ENCODE data around the gene ALKBH4. TPM values are rescaled to one million over a fixed set of nuclear protein-coding genes. Genes with fewer than 3 reads are reported as not detected.

Gene ALKBH4
- total and polyA plus RNA-seq, 2 of the 4 experiments (the other 2 are of a cell fraction) = 6.1 to 7.4 TPM

- intact Hi-C loops (cut with micrococcal nuclease) = no loop called here
- peak overlapping the region; percentile 87 for H2AK9ac ChIP-seq (replicated peaks; ENCODE audit: low read depth, low read length, poor library complexity)
- POLR2A ChIA-PET (ENCODE audit: unreplicated experiment) = no interaction called here
- H3K4me1 ChIP-seq (ENCODE audit: control insufficient read depth, insufficient read depth, low read length) = peaks cover 4% of the 10 kb centered on the region; the same call in 1 of the 2 replicates
- peak overlapping the region; percentile 80 for H3K4me2 ChIP-seq (ENCODE audit: low read depth, low read length)
- H3K18ac ChIP-seq (ENCODE audit: low read depth, low read length) = peak overlapping the region; percentile 88
- 0 out of 2 replicates have a peak overlapping the region, but pooled peaks have one; percentile 61 for H3K14ac ChIP-seq (replicated peaks; ENCODE audit: low read depth, low read length)
- in situ Hi-C loops (cut with MboI; ENCODE audit: low sequenced_read_pairs) = no loop called here
- H3K27ac ChIP-seq (ENCODE audit: insufficient read depth, low read length) = peak overlapping the region; percentile 64
- H3K4me3 ChIP-seq (ENCODE audit: insufficient read depth, low read depth, low read length) = peak overlapping the region; percentile 85
- no TSS peak for BruUV-seq (replicated peaks)
- peak overlapping the region; percentile 81 to 93; a peak in 3 of 4 replicates for H4K8ac ChIP-seq (ENCODE audit: low read depth in 2 of 2, low read length in 2 of 2)
- peak overlapping the region; percentile 93 for H2AFZ ChIP-seq (replicated peaks; ENCODE audit: low read length, poor library complexity)
- dilution Hi-C loops (cut with HindIII; ENCODE audit: low sequenced_read_pairs, unreplicated experiment) = no loop called here
- H3K23ac ChIP-seq (ENCODE audit: low read depth, low read length) = peak overlapping the region; percentile 52; the same call in 1 of the 2 replicates
- H3K56ac ChIP-seq (ENCODE audit: extremely low read depth, insufficient read depth, low read length) = no peak overlapping the region
- peak overlapping the region; percentile 83; the same call in 1 of the 2 replicates for H2AK5ac ChIP-seq (ENCODE audit: low read depth, low read length)
- CTCF ChIA-PET = no interaction called here
- peak overlapping the region; percentile 92 for H4K5ac ChIP-seq (ENCODE audit: low read depth, low read length)
- H4K20me1 ChIP-seq (ENCODE audit: insufficient read depth, low read length) = no peaks in the 10 kb centered on the region
- H2BK15ac ChIP-seq (ENCODE audit: low read depth, low read length) = no peak overlapping the region; the same call in 2 of the 3 replicates
- H2BK120ac ChIP-seq (ENCODE audit: low read depth, low read length) = peak overlapping the region; percentile 61; the same call in 1 of the 2 replicates
- ATAC-seq (ENCODE audit: low read depth) (peak; percentile 12), DNase-seq (no peak)
- WGBS, 2 experiments (ENCODE audit: extremely low coverage in 2 of 2, insufficient read length in 1 of 2) = 47% methylated on average over 7 of the region's 27 CpGs; no CpG with 5 or more reads in 1 of the 2 experiments
- 0 out of 2 replicates have a peak overlapping the region, but pooled peaks have one; percentile 14 for H2BK20ac ChIP-seq (ENCODE audit: low read depth, low read length)
- H3K36me3 ChIP-seq (ENCODE audit: control insufficient read depth, insufficient read depth, low read length) = peaks cover 4% of the 10 kb centered on the region
- H3K4ac ChIP-seq (ENCODE audit: low read depth, low read length) = peak overlapping the region; percentile 87
- H4K91ac ChIP-seq (ENCODE audit: insufficient read depth, low read depth, low read length) = peak overlapping the region; percentile 49
- peak overlapping the region; percentile 28 for H2BK5ac ChIP-seq (ENCODE audit: low read depth, low read length, poor library complexity, severe bottlenecking)
- peak overlapping the region; percentile 73 for H3K9ac ChIP-seq (ENCODE audit: low read depth, low read length)
- H3K9me1 ChIP-seq (ENCODE audit: insufficient read depth, low read length) = peaks cover 6% of the 10 kb centered on the region
- H3K9me3 ChIP-seq (ENCODE audit: control insufficient read depth, insufficient read depth, low read length) = no peaks in the 10 kb centered on the region
- no peaks in the 10 kb centered on the region for H3K27me3 ChIP-seq (ENCODE audit: control insufficient read depth, insufficient read depth, low read length)
- peaks cover 6 to 30% of the 10 kb centered on the region in 2 experiments; a peak in 3 of 4 replicates for H3K79me1 ChIP-seq (ENCODE audit: low read depth in 1 of 2, low read length in 2 of 2)
- TF ChIP-seq MAZ (IDR thresholded peaks at IDR 0.05; ENCODE audit: borderline replicate concordance, low read depth, low read length) (no peak), RCOR1 (IDR thresholded peaks at IDR 0.05; ENCODE audit: insufficient replicate concordance, low read length) (no peak), RFX5 (IDR thresholded peaks at IDR 0.05; ENCODE audit: low read depth, low read length) (no peak), MXI1 (IDR thresholded peaks at IDR 0.05; ENCODE audit: borderline replicate concordance, low read depth, low read length) (no peak), CHD1 (IDR thresholded peaks at IDR 0.05; ENCODE audit: low read depth, low read length) (no peak), BHLHE40 (IDR thresholded peaks at IDR 0.05; ENCODE audit: low read depth, low read length) (no peak), SMC3 (IDR thresholded peaks at IDR 0.05; ENCODE audit: low read depth, low read length) (no peak), CEBPB (IDR thresholded peaks at IDR 0.05; ENCODE audit: low read depth, low read length) (no peak), POLR2A (IDR thresholded peaks at IDR 0.05; ENCODE audit: low read depth, low read length) (no peak), MAFK (IDR thresholded peaks at IDR 0.05; ENCODE audit: low read depth, low read length) (no peak), CTCF (conservative IDR thresholded peaks at IDR 0.05; ENCODE audit: low read depth, low read length) (no peak), RAD21 (IDR thresholded peaks at IDR 0.05; ENCODE audit: low read length) (no peak)
- TF ChIP-seq, protein P1, sequence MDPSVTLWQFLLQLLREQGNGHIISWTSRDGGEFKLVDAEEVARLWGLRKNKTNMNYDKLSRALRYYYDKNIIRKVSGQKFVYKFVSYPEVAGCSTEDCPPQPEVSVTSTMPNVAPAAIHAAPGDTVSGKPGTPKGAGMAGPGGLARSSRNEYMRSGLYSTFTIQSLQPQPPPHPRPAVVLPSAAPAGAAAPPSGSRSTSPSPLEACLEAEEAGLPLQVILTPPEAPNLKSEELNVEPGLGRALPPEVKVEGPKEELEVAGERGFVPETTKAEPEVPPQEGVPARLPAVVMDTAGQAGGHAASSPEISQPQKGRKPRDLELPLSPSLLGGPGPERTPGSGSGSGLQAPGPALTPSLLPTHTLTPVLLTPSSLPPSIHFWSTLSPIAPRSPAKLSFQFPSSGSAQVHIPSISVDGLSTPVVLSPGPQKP (IDR thresholded peaks at IDR 0.05; ENCODE audit: borderline replicate concordance, low read depth, low read length) = no peak
- TF ChIP-seq, protein P2, sequence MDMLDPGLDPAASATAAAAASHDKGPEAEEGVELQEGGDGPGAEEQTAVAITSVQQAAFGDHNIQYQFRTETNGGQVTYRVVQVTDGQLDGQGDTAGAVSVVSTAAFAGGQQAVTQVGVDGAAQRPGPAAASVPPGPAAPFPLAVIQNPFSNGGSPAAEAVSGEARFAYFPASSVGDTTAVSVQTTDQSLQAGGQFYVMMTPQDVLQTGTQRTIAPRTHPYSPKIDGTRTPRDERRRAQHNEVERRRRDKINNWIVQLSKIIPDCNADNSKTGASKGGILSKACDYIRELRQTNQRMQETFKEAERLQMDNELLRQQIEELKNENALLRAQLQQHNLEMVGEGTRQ (IDR thresholded peaks at IDR 0.05; ENCODE audit: low read depth, low read length) = no peak
These were observed 32.0 kb downstream of the ALKBH4 start for GRCh38 chr7:102432442-102433218.
